Cerebellar nuclear complex (tissue), 1 donor: Measurements from ENCODE around the gene LUC7L3.

Experiments used
- DNase-seq, 2 experiments: peaks; one replicate each; lab custom pipeline; 2025; lab: John Stamatoyannopoulos, UW

LUC7L3 gene

DNA sequence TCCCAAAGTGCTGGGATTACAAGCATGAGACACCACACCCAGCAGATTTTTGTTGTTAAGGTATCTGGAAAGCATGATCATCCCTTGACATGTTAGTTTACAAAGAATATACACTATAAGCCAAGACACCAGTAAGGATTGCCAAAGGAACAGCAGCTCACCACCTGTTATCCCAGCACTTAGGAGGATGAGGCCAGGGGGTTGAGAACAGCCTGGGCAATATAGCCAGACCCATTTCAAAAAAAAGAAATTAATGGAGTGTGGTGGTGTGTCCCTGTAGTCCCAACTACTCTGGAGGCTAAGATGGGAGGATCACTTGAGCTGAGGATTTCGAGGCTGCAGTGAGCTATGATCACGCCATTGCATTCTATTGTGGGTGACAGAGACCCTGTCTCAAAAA is 42.8 kb downstream of the LUC7L3 start:
- DNase-seq: no peak

DNA sequence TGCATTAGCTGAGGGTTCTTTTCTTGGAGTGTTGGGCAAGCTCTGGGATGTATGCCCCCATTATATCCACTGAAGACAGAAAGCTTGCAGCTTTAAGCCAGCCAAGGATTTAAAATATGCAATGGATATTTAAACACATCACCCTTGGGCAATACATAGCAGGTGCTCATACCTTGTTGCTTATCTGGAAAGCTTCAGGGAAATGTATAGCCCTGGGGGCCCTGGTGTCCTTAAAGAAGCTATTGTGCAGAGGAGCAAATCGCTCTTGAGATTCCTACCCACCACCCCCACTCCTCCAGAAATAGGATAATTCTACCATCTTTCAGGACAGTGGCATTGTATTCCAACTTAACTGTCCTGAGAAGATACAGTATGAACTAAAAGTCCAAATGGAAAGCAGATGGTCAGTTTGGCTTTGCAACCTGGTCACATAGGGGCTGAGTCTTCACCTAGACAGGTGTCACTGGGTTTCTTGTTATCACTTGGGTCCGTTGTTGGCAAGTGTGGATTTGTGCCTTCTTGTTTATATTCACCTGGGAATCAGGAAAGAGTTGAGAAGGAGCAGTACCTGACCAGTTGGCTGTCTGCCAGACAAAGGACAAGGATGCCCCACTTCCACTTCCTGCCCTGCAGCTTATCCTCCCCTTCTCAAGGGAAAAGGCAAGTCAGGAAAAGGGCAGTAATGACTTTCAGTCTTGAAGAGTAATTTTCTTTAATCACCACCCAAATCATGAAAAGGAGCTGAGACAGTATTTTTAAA is 44.5 kb downstream of the LUC7L3 start:
- DNase-seq: peak in 1 of 2 experiments; percentile 23

DNA sequence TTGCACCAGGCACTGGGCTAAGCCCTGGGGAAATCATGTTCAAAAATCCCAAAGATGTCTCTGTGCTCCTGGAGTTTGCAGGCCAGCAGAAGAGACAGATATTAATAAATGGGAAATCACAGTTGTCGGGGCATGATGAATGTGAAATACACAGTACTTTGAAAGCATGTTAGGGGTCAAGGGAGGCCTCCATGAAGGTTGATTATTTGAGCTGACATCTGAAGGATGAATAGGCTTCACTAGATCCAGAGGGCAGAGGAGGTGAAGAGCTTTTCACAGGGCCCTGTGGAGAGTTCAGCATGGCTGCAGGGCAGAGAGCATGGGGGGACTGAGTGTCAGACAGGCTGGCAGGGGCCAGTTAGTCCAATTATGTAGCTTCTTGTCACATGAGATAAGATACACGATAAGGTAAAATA is 45.3 kb downstream of the LUC7L3 start:
- DNase-seq: no peak

GRCh38 chr17:50765454-50766221 is 46.2 kb downstream of the LUC7L3 start:
- no peak for DNase-seq

DNA sequence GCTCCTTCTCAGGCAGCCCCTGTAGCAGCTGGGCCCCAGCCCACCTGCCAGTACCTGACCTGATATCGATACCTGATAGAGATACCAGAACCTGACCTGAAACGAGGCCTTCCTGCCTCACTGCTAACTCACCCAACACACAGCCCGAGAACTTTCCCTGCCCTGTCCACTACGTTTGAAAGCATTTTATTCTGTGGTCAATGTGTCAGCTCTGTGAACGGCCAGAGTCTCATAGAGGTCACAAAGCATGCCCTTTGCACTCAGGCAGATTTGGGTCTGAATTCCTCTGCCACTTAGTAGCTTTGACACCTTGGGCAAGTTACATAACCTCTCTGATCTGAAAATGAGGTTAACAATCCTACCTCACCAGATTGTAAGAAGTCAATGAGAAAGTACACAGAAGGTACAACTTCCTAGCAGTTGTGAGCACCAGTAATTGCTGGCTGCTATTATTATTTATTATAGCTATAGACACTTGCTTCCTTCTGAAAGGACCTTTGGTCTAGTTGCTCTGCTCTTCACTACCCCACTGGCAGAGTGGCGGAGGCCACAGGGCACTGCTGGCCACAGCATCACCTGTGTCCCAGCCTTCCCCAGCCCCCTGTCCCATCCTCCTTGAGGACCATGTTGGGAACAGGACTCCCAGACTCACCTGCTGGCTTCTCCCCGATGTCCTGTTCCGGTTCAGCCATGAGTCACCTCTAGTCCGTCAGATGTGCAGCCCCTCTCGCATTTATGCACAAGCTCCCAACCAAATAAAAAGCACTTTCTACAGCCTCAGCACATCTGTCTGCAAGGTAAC is 47.0 kb downstream of the LUC7L3 start:
- no peak for DNase-seq

DNA sequence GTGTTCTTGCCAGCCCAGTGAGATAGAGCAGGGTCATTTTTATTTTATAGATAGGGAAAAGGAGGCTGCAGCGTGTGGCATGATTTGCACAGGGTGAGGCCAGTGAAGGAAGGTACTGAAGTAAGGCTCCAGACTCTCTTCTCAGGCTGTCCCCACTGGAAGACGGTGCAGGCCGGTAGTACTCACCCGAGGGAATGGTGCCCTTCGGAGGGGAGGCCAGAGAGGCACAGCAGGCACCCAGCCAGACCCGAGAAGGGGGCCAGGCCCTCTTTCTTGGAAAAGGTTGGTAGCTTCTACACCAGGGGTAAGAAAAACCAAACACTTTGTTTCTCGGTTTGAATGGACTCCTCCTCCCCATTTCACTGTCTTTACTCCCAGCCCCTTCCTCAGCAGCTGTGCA is 47.6 kb downstream of the LUC7L3 start:
- no peak for DNase-seq

DNA sequence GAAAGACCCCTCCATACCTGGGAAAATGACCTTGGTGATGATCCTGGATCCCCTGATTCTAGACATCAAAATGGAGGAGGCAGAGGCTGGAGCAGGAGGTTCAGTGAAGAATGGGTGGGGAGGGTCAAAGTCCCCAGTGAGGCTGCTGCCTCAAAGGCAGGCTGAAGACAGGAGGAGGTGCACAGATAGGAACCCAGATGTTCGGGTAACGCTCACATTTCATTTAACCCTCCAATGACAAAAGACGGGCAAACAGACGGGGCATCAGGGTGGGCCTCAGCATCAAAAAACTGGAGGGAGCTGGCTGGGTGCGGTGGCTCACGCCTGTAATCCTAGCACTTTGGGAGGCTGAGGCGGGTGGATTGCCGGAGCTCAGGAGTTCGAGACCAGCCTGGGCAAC is 48.0 kb downstream of the LUC7L3 start, which contains the start of gene ANKRD40CL:
Gene ANKRD40CL, minus strand, starts transcription at position 73 of the 400 bp plus-strand sequence. CDS start 605 bp downstream, outside the sequence.
- no peak for DNase-seq

GRCh38 chr17:50768346-50768761 is 49.0 kb downstream of the LUC7L3 start:
- no peak for DNase-seq

DNA sequence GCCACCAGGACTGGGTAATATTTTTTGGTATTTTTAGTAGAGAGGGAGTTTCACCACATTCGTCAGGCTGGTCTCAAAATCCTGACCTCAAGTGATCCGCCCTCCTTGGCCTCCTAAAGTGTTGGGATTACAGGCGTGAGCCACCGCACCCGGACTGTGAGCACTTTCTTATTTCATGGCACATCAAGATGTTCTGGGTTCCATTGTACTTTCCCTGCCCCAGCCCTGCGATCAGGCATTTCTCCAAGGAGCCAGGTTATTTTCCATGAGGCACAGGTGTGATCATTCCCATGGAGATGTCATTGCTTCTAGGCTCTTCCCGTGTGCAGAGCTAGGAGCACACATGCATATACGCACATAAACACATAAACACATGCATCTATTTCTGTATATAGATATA is 50.5 kb downstream of the LUC7L3 start:
- no peak for DNase-seq

DNA sequence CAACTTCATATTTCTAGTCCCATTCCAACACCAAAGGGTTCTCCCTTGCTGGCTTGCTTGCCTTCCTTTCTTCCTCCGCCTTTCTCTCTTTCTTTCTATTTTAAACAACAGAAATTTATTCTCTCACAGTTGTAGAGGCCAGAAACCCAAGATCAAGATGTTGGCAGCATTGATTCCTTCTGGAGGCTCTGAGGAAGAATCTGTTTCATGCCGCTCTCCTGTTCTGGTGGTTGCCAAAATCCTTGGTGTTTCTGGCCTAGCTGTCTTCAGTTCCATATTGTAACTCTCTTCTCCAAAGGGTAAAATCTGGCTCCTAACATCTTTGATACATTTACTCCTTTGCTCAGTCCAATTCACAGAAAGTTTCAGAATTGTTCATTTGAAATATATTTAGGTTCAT is 50.9 kb downstream of the LUC7L3 start:
- DNase-seq: no peak

GRCh38 chr17:50771991-50772785 is 52.8 kb downstream of the LUC7L3 start:
- no peak for DNase-seq

GRCh38 chr17:50774225-50774803 is 54.9 kb downstream of the LUC7L3 start:
- DNase-seq: no peak

GRCh38 chr17:50775926-50776325 is 56.5 kb downstream of the LUC7L3 start:
- no peak for DNase-seq

- DNase-seq: no peak
These were observed 59.1 kb downstream of the LUC7L3 start for GRCh38 chr17:50778471-50778870.

- no peak for DNase-seq
These were observed 59.6 kb downstream of the LUC7L3 start for GRCh38 chr17:50778988-50779387.

DNA sequence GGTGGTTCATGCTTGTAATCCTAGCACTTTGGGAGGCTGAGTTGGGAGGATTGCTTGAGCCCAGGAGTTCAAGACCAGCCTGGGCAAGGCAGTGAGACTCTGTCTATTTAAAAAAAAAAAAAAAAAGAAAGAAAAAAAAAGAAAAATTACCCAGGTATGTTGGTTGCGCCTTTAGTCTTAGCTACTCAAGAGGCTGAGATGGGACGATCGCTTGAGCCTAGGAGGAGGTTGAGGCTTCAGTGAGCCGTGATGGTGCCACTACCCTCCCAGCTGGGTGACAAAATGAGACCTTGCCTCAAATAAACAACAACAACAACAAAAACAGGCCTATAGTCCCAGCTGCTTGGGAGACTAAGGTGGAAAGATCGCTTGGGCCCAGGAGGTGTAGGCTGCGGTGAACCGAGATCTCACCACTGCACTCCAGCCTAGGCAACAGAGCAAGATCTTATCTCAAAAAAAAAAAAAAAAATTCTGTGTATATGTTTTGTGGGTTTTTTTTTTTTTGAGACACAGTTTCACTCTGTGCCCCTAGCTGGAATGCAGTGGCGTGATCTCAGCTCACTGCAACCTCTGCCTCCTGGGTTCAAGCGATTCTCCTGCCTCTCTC is 60.4 kb downstream of the LUC7L3 start:
- no peak for DNase-seq

GRCh38 chr17:50781167-50781566 is 61.8 kb downstream of the LUC7L3 start:
- DNase-seq: no peak

- peak in 1 of 2 experiments; percentile 39 for DNase-seq
These were observed 63.8 kb downstream of the LUC7L3 start for GRCh38 chr17:50783193-50783660.

- no peak for DNase-seq
These were observed 64.5 kb downstream of the LUC7L3 start for GRCh38 chr17:50783905-50784304.

- DNase-seq: no peak
These were observed 65.7 kb downstream of the LUC7L3 start for GRCh38 chr17:50785126-50785525.
